Smooth muscle cell (in vitro differentiated cells): Measurements from ENCODE around the gene PPM1A. TPM values are rescaled to one million over a fixed set of nuclear protein-coding genes. Genes with fewer than 3 reads are reported as not detected.

Source experiments
- DNase-seq: peaks from one replicate; lab custom pipeline; 2025; ENCODE audit not compliant: unreplicated experiment; lab: John Stamatoyannopoulos, UW
- H2AFZ ChIP-seq: fragments of 200-600 bp; sonication (generic); 2 replicates; pipeline ENCODE4 v1.6.0; 2016; ENCODE audit warnings: antibody characterized with exemption, low read depth, mild to moderate bottlenecking
- H3F3A ChIP-seq: fragments of 200-600 bp; sonication (generic); 2 replicates; pipeline ENCODE4 v1.6.0; 2017; ENCODE audit warnings: antibody characterized with exemption, low read depth
- H3K27ac ChIP-seq: fragments of 200-600 bp; sonication (generic); 2 replicates; pipeline ENCODE4 v1.5.1; 2016; ENCODE audit warnings: low read depth, mild to moderate bottlenecking
- H3K27me3 ChIP-seq: fragments of 200-600 bp; sonication (generic); 2 replicates; pipeline ENCODE4 v1.6.1; 2016; ENCODE audit warnings: low read depth, mild to moderate bottlenecking
- H3K36me3 ChIP-seq: fragments of 200-600 bp; sonication (generic); 2 replicates; pipeline ENCODE4 v1.5.1; 2016; ENCODE audit warnings: low read depth
- H3K4me1 ChIP-seq: fragments of 200-600 bp; sonication (generic); 2 replicates; pipeline ENCODE4 v1.5.1; 2016; ENCODE audit warnings: low read depth
- H3K4me2 ChIP-seq: fragments of 200-600 bp; sonication (generic); 2 replicates; pipeline ENCODE4 v1.6.0; 2016; ENCODE audit warnings: mild to moderate bottlenecking
- H3K4me3 ChIP-seq: fragments of 200-600 bp; sonication (generic); 2 replicates; pipeline ENCODE4 v1.5.1; 2016; ENCODE audit warnings: mild to moderate bottlenecking
- H3K79me2 ChIP-seq: fragments of 200-600 bp; sonication (generic); 2 replicates; pipeline ENCODE4 v1.6.0; 2016; ENCODE audit warnings: low read depth, mild to moderate bottlenecking
- H3K9ac ChIP-seq: fragments of 200-600 bp; sonication (generic); 2 replicates; pipeline ENCODE4 v1.6.0; 2016; ENCODE audit warnings: low read depth
- H3K9me3 ChIP-seq: fragments of 200-600 bp; sonication (generic); replicated peaks from 2 replicates; pipeline ENCODE4 v1.5.1; 2016; ENCODE audit warnings: low read depth
- H4K20me1 ChIP-seq: fragments of 200-600 bp; sonication (generic); 2 replicates; pipeline ENCODE4 v1.6.0; 2016; ENCODE audit warnings: low read depth
- CTCF ChIP-seq: fragments of 200-600 bp; sonication (generic); IDR thresholded peaks from 2 replicates; pipeline ENCODE4 v1.5.1; 2017; ENCODE audit warnings: borderline replicate concordance, mild to moderate bottlenecking, antibody characterized with exemption; ENCODE audit not compliant: insufficient read depth, poor library complexity, severe bottlenecking
- WGBS: methylation state at CpG from one replicate; pipeline ENCODE4 v1.1.7; 2016; ENCODE audit warnings: low lambda C conversion rate; 5-methylcytosine and 5-hydroxymethylcytosine counted together
- polyA plus RNA-seq: library from polyadenylated mRNA; unstranded; fragments of >200 nt; fragmentation: Nextera tagmentation; extraction: Ambion mirVana; gene quantifications from 2 replicates; pipeline ENCODE4 v1.2.1, GENCODE V29; 2016
- total RNA-seq: library from RNA; depleted of rRNA; stranded (reverse); fragments of >200 nt; gene quantifications from 2 replicates; pipeline ENCODE4 v1.2.3, GENCODE V29; 2014

The PPM1A gene
- total and polyA plus RNA-seq, 2 experiments from 2014 or later: 17.5 to 30.0 TPM

- no peak overlapping the region for H3K27ac ChIP-seq
- H3K36me3 ChIP-seq: no peaks in the 10 kb centered on the region
- no peaks in the 10 kb centered on the region for H3K9me3 ChIP-seq
- DNase-seq: no peak
- H3K4me3 ChIP-seq: no peak overlapping the region
- H3K4me2 ChIP-seq: no peak overlapping the region
- H3K79me2 ChIP-seq: no peaks in the 10 kb centered on the region
- no peak overlapping the region for H2AFZ ChIP-seq
- H4K20me1 ChIP-seq: no peaks in the 10 kb centered on the region
- H3K9ac ChIP-seq: no peak overlapping the region
- no peaks in the 10 kb centered on the region for H3F3A ChIP-seq
- no peaks in the 10 kb centered on the region for H3K27me3 ChIP-seq
- 95% methylated on average over 2 of the region's 2 CpGs for WGBS
- no peaks in the 10 kb centered on the region for H3K4me1 ChIP-seq
- TF ChIP-seq CTCF: no peak
Measured at GRCh38 chr14:60242429-60242828, 6.6 kb upstream of the PPM1A start.

GRCh38 chr14:60245380-60246177 lies 3.4 kb upstream of the PPM1A start:
- Histone ChIP-seq H2AFZ (no peak overlapping the region), H3K36me3 (no peaks in the 10 kb centered on the region), H4K20me1 (peaks cover 8% of the 10 kb centered on the region), H3F3A (no peaks in the 10 kb centered on the region), H3K4me2 (no peak overlapping the region), H3K27ac (no peak overlapping the region), H3K9me3 (no peaks in the 10 kb centered on the region), H3K27me3 (no peaks in the 10 kb centered on the region), H3K79me2 (peaks cover 7% of the 10 kb centered on the region), H3K9ac (no peak overlapping the region), H3K4me1 (peaks cover 10% of the 10 kb centered on the region), H3K4me3 (no peak overlapping the region)
- no peak for TF ChIP-seq CTCF
- DNase-seq: no peak
- WGBS: 91% methylated on average over 2 of the region's 2 CpGs

GRCh38 chr14:60247994-60248696 lies 876 bp upstream of the PPM1A start:
- H3F3A ChIP-seq: no peaks in the 10 kb centered on the region
- H3K9me3 ChIP-seq: no peaks in the 10 kb centered on the region
- H3K79me2 ChIP-seq: peaks cover 33% of the 10 kb centered on the region
- peak; percentile 68 for DNase-seq
- H2AFZ ChIP-seq: peak overlapping the region; percentile 52
- peak overlapping the region; percentile 57 for H3K4me3 ChIP-seq
- peak overlapping the region; percentile 88 for H3K9ac ChIP-seq
- peak overlapping the region; percentile 91 for H3K27ac ChIP-seq
- WGBS: 2% methylated on average over 27 of the region's 27 CpGs
- no peaks in the 10 kb centered on the region for H3K27me3 ChIP-seq
- no peak for TF ChIP-seq CTCF
- peaks cover 22% of the 10 kb centered on the region for H3K4me1 ChIP-seq
- H3K36me3 ChIP-seq: no peaks in the 10 kb centered on the region
- peaks cover 33% of the 10 kb centered on the region for H4K20me1 ChIP-seq
- peak overlapping the region; percentile 95 for H3K4me2 ChIP-seq
